Activated T-cell treated with anti-CD3 and anti-CD28 coated beads, Interleukin-2, amount 50 U/mL, for 24 hours (primary cell): ENCODE measurements around the gene NCBP1.
"Not testable (repeated sequence)": the region's sequence is repeated elsewhere in the genome, so short reads cannot be mapped to it uniquely, and the experiment has no call there.

Experiments used
- DNase-seq: peaks from one replicate; pipeline ENCODE4 v3.0.0-alpha.2; 2020
- H3K27ac Mint-ChIP-seq: 2 replicates; pipeline ENCODE4 v1.8.0; 2020; ENCODE audit warnings: mild to moderate bottlenecking, mixed read lengths
- H3K27me3 Mint-ChIP-seq: 2 replicates; pipeline ENCODE4 v1.8.0; 2020; ENCODE audit warnings: mixed read lengths
- H3K36me3 Mint-ChIP-seq: 2 replicates; pipeline ENCODE4 v1.8.0; 2020; ENCODE audit warnings: low read depth, mixed read lengths
- H3K4me1 Mint-ChIP-seq: 2 replicates; pipeline ENCODE4 v1.8.0; 2020; ENCODE audit warnings: low read depth, mixed read lengths
- H3K4me3 Mint-ChIP-seq: 2 replicates; pipeline ENCODE4 v1.8.0; 2020; ENCODE audit warnings: mild to moderate bottlenecking, moderate library complexity, mixed read lengths
- H3K9me3 Mint-ChIP-seq: 2 replicates; pipeline ENCODE4 v1.8.0; 2020; ENCODE audit warnings: mixed read lengths

Gene NCBP1

GRCh38 chr9:97632985-97633858, at the start of gene NCBP1, which contains the start of gene TSTD2:
TSS of gene NCBP1 (plus strand) at chr9:97633821. CDS start at chr9:97633882, 61 bp downstream.
TSS of gene TSTD2 (minus strand) at chr9:97633368. CDS start at chr9:97627562, 5,806 bp downstream.
- Mint-ChIP-seq H3K27me3 (no peaks in the 10 kb centered on the region), H3K27ac (peak within 1 kb of the TSS; percentile 99), H3K9me3 (no peaks in the 10 kb centered on the region), H3K36me3 (peaks cover 55% of the 10 kb centered on the region), H3K4me1 (peaks cover 56% of the 10 kb centered on the region), H3K4me3 (peak within 1 kb of the TSS; percentile 85)
- peak; percentile 96 for DNase-seq

DNA sequence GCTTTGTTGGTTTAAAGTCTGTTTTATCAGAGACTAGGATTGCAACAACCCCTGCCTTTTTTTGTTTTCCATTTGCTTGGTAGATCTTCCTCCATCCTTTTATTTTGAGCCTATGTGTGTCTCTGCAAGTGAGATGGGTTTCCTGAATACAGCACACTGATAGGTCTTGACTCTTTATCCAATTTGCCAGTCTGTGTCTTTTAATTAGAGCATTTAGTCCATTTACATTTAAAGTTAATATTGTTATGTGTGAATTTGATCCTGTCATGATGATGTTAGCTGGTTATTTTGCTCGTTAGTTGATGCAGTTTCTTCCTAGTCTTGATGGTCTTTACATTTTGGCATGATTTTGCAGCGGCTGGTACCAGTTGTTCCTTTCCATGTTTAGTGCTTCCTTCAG, 48.8 kb upstream of the NCBP1 start:
- not testable (repeated sequence) for H3K27ac Mint-ChIP-seq, H3K27me3 Mint-ChIP-seq, H3K36me3 Mint-ChIP-seq, DNase-seq, H3K9me3 Mint-ChIP-seq, H3K4me1 Mint-ChIP-seq, H3K4me3 Mint-ChIP-seq

- H3K4me3 Mint-ChIP-seq, H3K9me3 Mint-ChIP-seq, H3K36me3 Mint-ChIP-seq, DNase-seq, H3K27me3 Mint-ChIP-seq, H3K4me1 Mint-ChIP-seq, H3K27ac Mint-ChIP-seq: not testable (repeated sequence)
Measured at GRCh38 chr9:97586909-97587308, 46.7 kb upstream of the NCBP1 start.

GRCh38 chr9:97591535-97591934, 42.1 kb upstream of the NCBP1 start:
- Mint-ChIP-seq H3K27ac (no peak overlapping the region), H3K27me3 (peaks cover 2% of the 10 kb centered on the region), H3K4me1 (no peaks in the 10 kb centered on the region), H3K4me3 (no peak overlapping the region), H3K36me3 (peaks cover 7% of the 10 kb centered on the region), H3K9me3 (peaks cover 5% of the 10 kb centered on the region)
- no peak for DNase-seq

- DNase-seq, result no peak
- H3K36me3 Mint-ChIP-seq, result peaks cover 3% of the 10 kb centered on the region
- peaks cover 2% of the 10 kb centered on the region for H3K27me3 Mint-ChIP-seq
- H3K4me3 Mint-ChIP-seq, result no peak overlapping the region
- no peak overlapping the region for H3K27ac Mint-ChIP-seq
- H3K9me3 Mint-ChIP-seq, result peaks cover under 1% of the 10 kb centered on the region
- H3K4me1 Mint-ChIP-seq, result no peaks in the 10 kb centered on the region
Measured at GRCh38 chr9:97592126-97592525, 41.5 kb upstream of the NCBP1 start.

DNA sequence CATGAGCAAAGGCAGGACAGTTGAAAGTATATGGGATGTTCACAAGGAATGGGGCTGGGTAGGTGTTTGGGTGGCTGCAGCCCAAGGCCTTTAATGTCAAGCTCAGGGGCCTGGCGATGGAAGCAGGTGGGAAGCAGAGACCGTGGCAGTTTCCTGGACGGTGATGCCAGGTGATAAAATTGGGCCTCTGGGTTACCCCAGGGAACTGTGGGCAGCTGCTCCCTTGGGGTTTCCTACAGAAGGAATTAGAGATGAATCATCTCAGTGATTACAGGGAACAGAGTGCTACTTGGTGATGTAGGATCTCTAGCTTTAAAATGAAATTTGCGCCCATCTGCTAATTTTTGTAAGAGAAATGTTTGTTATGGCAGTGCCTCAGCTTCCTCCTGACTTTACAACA, 39.7 kb upstream of the NCBP1 start:
- no peak overlapping the region for H3K4me3 Mint-ChIP-seq
- no peaks in the 10 kb centered on the region for H3K36me3 Mint-ChIP-seq
- no peak for DNase-seq
- no peaks in the 10 kb centered on the region for H3K9me3 Mint-ChIP-seq
- H3K4me1 Mint-ChIP-seq, result peaks cover 7% of the 10 kb centered on the region
- H3K27ac Mint-ChIP-seq, result no peak overlapping the region
- H3K27me3 Mint-ChIP-seq, result peaks cover 2% of the 10 kb centered on the region

- Mint-ChIP-seq H3K4me1 (peaks cover 7% of the 10 kb centered on the region), H3K9me3 (no peaks in the 10 kb centered on the region), H3K36me3 (peaks cover under 1% of the 10 kb centered on the region), H3K27ac (no peak overlapping the region), H3K27me3 (peaks cover 2% of the 10 kb centered on the region), H3K4me3 (no peak overlapping the region)
- no peak for DNase-seq
Measured at GRCh38 chr9:97594381-97594921, 39.2 kb upstream of the NCBP1 start.

GRCh38 chr9:97596906-97597305, 36.7 kb upstream of the NCBP1 start:
- no peak for DNase-seq
- no peaks in the 10 kb centered on the region for H3K27me3 Mint-ChIP-seq
- no peaks in the 10 kb centered on the region for H3K9me3 Mint-ChIP-seq
- H3K4me3 Mint-ChIP-seq, result no peak overlapping the region
- H3K4me1 Mint-ChIP-seq, result peaks cover 7% of the 10 kb centered on the region
- H3K27ac Mint-ChIP-seq, result no peak overlapping the region
- peaks cover 25% of the 10 kb centered on the region for H3K36me3 Mint-ChIP-seq

- Mint-ChIP-seq H3K4me1 (peaks cover 7% of the 10 kb centered on the region), H3K27me3 (no peaks in the 10 kb centered on the region), H3K27ac (no peak overlapping the region), H3K36me3 (peaks cover 42% of the 10 kb centered on the region), H3K4me3 (no peak overlapping the region), H3K9me3 (no peaks in the 10 kb centered on the region)
- DNase-seq, result peak; percentile 67
Measured at GRCh38 chr9:97598461-97599288, 34.9 kb upstream of the NCBP1 start.

- H3K27ac Mint-ChIP-seq, result no peak overlapping the region
- DNase-seq, result no peak
- H3K9me3 Mint-ChIP-seq, result no peaks in the 10 kb centered on the region
- no peak overlapping the region for H3K4me3 Mint-ChIP-seq
- H3K27me3 Mint-ChIP-seq, result no peaks in the 10 kb centered on the region
- H3K4me1 Mint-ChIP-seq, result peaks cover 7% of the 10 kb centered on the region
- peaks cover 48% of the 10 kb centered on the region for H3K36me3 Mint-ChIP-seq
Measured at GRCh38 chr9:97599314-97599846, 34.2 kb upstream of the NCBP1 start.

GRCh38 chr9:97600531-97601227, 32.9 kb upstream of the NCBP1 start:
- Mint-ChIP-seq H3K4me3 (no peak overlapping the region), H3K27ac (no peak overlapping the region), H3K27me3 (no peaks in the 10 kb centered on the region), H3K9me3 (no peaks in the 10 kb centered on the region), H3K36me3 (peaks cover 61% of the 10 kb centered on the region), H3K4me1 (peaks cover 7% of the 10 kb centered on the region)
- DNase-seq, result no peak

DNA sequence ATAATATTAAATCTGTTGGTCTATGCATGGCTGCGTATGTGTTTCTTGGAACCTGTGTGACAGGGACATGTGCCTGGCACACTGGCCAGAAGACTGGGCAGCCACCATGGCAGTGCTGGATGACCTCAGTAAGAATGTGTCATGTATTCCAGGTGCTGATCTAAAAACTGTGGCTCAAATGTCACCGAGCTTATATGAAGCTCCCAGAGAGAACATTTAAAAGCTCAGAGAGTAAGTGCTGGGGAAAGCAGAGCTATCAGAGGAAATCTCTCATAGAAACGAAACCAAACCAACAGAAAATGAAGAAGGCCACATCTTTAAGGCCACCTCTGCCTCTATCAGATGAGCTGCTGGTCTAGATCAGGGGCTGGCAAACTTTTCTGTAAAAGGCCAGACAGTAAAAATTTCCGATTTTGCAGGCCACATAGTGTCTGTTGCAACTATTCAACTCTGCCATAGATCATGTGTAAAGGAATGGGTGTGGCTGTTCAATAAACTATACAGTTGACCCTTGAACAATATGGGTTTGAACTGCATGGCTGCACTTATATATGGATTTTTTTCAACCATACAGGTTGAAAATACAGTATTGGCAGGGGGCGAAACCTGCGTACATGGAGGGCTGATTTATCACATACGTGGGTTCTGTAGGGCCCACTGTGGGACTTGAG, 32.3 kb upstream of the NCBP1 start:
- Mint-ChIP-seq H3K4me3 (no peak overlapping the region), H3K27me3 (no peaks in the 10 kb centered on the region), H3K9me3 (no peaks in the 10 kb centered on the region), H3K4me1 (peaks cover 7% of the 10 kb centered on the region), H3K36me3 (peaks cover 68% of the 10 kb centered on the region), H3K27ac (no peak overlapping the region)
- DNase-seq, result no peak

- Mint-ChIP-seq H3K36me3 (peaks cover 75% of the 10 kb centered on the region), H3K9me3 (no peaks in the 10 kb centered on the region)
Measured at GRCh38 chr9:97602430-97602829, 31.2 kb upstream of the NCBP1 start.

More at GRCh38 chr9:97602430-97602829, 31.2 kb upstream of the NCBP1 start:
- Mint-ChIP-seq H3K4me3 (no peak overlapping the region), H3K4me1 (peaks cover 7% of the 10 kb centered on the region), H3K27me3 (no peaks in the 10 kb centered on the region), H3K27ac (peak overlapping the region; percentile 0)
- DNase-seq, result no peak
